Measurements from ENCODE around the gene SUCLG2. TPM values are rescaled to one million over a fixed set of nuclear protein-coding genes. Genes with fewer than 3 reads are reported as not detected.

The SUCLG2 gene
- polyA plus RNA-seq, 2 of the 4 experiments (the other 2 are of a cell fraction) = 39.8 to 61.3 TPM

DNA sequence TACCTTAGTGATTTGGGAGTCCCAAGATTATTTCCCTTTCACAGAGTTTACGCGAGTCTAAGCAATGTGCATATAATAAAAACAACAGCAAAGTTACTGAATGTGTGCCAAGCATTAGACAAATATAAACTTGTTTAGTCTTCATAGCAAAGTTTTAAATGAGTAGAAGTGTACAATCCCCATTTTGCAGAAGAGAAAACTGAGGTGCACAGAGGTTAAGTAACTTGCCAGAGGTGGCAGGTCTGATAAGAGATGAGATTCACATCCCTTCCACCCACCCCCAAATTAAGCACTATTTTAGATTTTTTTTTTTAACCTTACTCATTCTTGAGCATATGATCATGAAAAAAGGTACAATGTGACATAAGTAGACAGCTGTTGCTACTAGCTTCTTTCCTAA, 2.2 kb upstream of the SUCLG2 start (continued):
- TF ChIP-seq FOSB (CRISPR knock-in tag; IDR thresholded peaks at IDR 0.05) = no peak

GRCh38 chr3:67655364-67656121, 1.1 kb upstream of the SUCLG2 start:
- FAIRE-seq = no peak
- ATAC-seq = no peak; a peak in 1 of 6 replicates
- DNase-seq (ENCODE audit: low read depth in 1 of 2, low spot score in 1 of 2) = peak in 1 of 2 experiments; percentile 37
- Histone ChIP-seq H3K4me2 (peak overlapping the region; percentile 93), H3K9me3 (peaks cover 7% of the 10 kb centered on the region; the same call in 2 of the 3 replicates), H3K4me1 (peaks cover 29% of the 10 kb centered on the region), H3K4me3 (peak overlapping the region; percentile 93), H3K27ac (peak overlapping the region; percentile 97 to 100)
- 93% methylated on average over 23 of the region's 24 CpGs for WGBS (ENCODE audit: missing lambda C conversion rate)
- ChIA-PET POLR2A (interaction anchor here (0.7 to 1.4 kb wide), 2 partner anchors 8 to 20 kb away, joined by 3 to 5 read pairs; no protein-coding TSS in a partner anchor), CTCF (interaction anchor here (0.8 to 1.3 kb wide), 2 partner anchors 21 to 36 kb away, joined by 3 read pairs; no protein-coding TSS in a partner anchor)
- TF ChIP-seq EP300 (IDR thresholded peaks at IDR 0.05) (no peak), MAFK (IDR thresholded peaks at IDR 0.05; ENCODE audit: partially characterized antibody) (peak; percentile 80)

GRCh38 chr3:67654844-67655177, 399 bp upstream of the SUCLG2 start:
- FAIRE-seq = no peak
- Histone ChIP-seq H3K4me1 (peaks cover 36% of the 10 kb centered on the region), H3K4me2 (peak overlapping the region; percentile 93), H3K4me3 (peak overlapping the region; percentile 93), H3K9me3 (peaks cover 7% of the 10 kb centered on the region; the same call in 2 of the 3 replicates), H3K27ac (peak overlapping the region; percentile 97 to 100)
- 5% methylated on average over 9 of the region's 11 CpGs for WGBS (ENCODE audit: missing lambda C conversion rate)
- TF ChIP-seq, protein P1, sequence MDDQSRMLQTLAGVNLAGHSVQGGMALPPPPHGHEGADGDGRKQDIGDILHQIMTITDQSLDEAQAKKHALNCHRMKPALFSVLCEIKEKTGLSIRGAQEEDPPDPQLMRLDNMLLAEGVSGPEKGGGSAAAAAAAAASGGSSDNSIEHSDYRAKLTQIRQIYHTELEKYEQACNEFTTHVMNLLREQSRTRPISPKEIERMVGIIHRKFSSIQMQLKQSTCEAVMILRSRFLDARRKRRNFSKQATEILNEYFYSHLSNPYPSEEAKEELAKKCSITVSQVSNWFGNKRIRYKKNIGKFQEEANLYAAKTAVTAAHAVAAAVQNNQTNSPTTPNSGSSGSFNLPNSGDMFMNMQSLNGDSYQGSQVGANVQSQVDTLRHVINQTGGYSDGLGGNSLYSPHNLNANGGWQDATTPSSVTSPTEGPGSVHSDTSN (IDR thresholded peaks at IDR 0.05) = no peak
- no peak for TF ChIP-seq EHF (CRISPR knock-in tag; IDR thresholded peaks at IDR 0.05)
- TF ChIP-seq CHD4 (IDR thresholded peaks at IDR 0.05; ENCODE audit: borderline replicate concordance) = no peak
- TF ChIP-seq, protein P2, sequence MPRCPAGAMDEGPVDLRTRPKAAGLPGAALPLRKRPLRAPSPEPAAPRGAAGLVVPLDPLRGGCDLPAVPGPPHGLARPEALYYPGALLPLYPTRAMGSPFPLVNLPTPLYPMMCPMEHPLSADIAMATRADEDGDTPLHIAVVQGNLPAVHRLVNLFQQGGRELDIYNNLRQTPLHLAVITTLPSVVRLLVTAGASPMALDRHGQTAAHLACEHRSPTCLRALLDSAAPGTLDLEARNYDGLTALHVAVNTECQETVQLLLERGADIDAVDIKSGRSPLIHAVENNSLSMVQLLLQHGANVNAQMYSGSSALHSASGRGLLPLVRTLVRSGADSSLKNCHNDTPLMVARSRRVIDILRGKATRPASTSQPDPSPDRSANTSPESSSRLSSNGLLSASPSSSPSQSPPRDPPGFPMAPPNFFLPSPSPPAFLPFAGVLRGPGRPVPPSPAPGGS (IDR thresholded peaks at IDR 0.05) = no peak
- TF ChIP-seq POLR2A (IDR thresholded peaks at IDR 0.05; ENCODE audit: low read length) = no peak
- TF ChIP-seq CEBPB (IDR thresholded peaks at IDR 0.05) = no peak
- TF ChIP-seq MAZ (IDR thresholded peaks at IDR 0.05; ENCODE audit: borderline replicate concordance, low read depth, low read length) = no peak
- no peak for TF ChIP-seq HDAC2 (IDR thresholded peaks at IDR 0.05)
- no peak for TF ChIP-seq CBX8 (IDR thresholded peaks at IDR 0.05)
- no peak for TF ChIP-seq EHMT2 (IDR thresholded peaks at IDR 0.05; ENCODE audit: low read depth)
- TF ChIP-seq JUN (IDR thresholded peaks at IDR 0.05) = no peak
- no peak for TF ChIP-seq GATA3 (IDR thresholded peaks at IDR 0.05; ENCODE audit: borderline replicate concordance)
- no peak for TF ChIP-seq HOXA7 (CRISPR knock-in tag; IDR thresholded peaks at IDR 0.05)
- TF ChIP-seq, protein P3, sequence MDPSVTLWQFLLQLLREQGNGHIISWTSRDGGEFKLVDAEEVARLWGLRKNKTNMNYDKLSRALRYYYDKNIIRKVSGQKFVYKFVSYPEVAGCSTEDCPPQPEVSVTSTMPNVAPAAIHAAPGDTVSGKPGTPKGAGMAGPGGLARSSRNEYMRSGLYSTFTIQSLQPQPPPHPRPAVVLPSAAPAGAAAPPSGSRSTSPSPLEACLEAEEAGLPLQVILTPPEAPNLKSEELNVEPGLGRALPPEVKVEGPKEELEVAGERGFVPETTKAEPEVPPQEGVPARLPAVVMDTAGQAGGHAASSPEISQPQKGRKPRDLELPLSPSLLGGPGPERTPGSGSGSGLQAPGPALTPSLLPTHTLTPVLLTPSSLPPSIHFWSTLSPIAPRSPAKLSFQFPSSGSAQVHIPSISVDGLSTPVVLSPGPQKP (IDR thresholded peaks at IDR 0.05; ENCODE audit: low read depth, low read length) = no peak
- TF ChIP-seq HEYL (CRISPR knock-in tag; IDR thresholded peaks at IDR 0.05) = no peak
- no peak for TF ChIP-seq FOSB (CRISPR knock-in tag; IDR thresholded peaks at IDR 0.05)
- TF ChIP-seq SREBF2 (IDR thresholded peaks at IDR 0.05) = no peak
- ATAC-seq = peak in 1 of 2 experiments; percentile 58; a peak in 3 of 6 replicates
- CTCF ChIA-PET = interaction anchor here (1.3 kb wide), 1 partner anchor 20 kb away, joined by 3 read pairs; no protein-coding TSS in a partner anchor
- no peak for DNase-seq (ENCODE audit: low read depth in 1 of 2, low spot score in 1 of 2)
- POLR2A ChIA-PET = interaction anchor here (1.4 kb wide), 1 partner anchor 20 kb away, joined by 5 read pairs; no protein-coding TSS in a partner anchor
